Endothelial cell of umbilical vein (primary cell): ENCODE data around the gene NPS.

ENCODE experiments used
- EZH2 ChIP-seq: IDR thresholded peaks from 2 replicates; pipeline ENCODE4 v1.6.1; 2012; ENCODE audit warnings: borderline replicate concordance, low read depth, mild to moderate bottlenecking, moderate library complexity, low read length, inconsistent platforms; ENCODE audit not compliant: severe bottlenecking
- POLR2A ChIP-seq: IDR thresholded peaks from 2 replicates; pipeline ENCODE4 v1.6.1; 2012; ENCODE audit warnings: low read depth, mild to moderate bottlenecking, control low read depth, low read length
- POLR2AphosphoS5 ChIP-seq: IDR thresholded peaks from 2 replicates; pipeline ENCODE4 v1.6.1; 2012; ENCODE audit warnings: low read depth, mild to moderate bottlenecking, control low read depth, low read length, moderate library complexity; ENCODE audit not compliant: insufficient read depth
- TF ChIP-seq, protein P1 (sequence below), 2 donors: IDR thresholded peaks; 1 replicate in 1 of 2; 2 replicates in 1 of 2; pipeline ENCODE4 v1.5.1; 2011; ENCODE audit warnings: low read length in 2 of 2, mild to moderate bottlenecking in 2 of 2, moderate library complexity in 2 of 2, control low read depth in 1 of 2, inconsistent platforms in 1 of 2, low read depth in 1 of 2; ENCODE audit not compliant: insufficient read depth in 1 of 2; ENCODE audit errors: extremely low read depth in 1 of 2

DNA sequence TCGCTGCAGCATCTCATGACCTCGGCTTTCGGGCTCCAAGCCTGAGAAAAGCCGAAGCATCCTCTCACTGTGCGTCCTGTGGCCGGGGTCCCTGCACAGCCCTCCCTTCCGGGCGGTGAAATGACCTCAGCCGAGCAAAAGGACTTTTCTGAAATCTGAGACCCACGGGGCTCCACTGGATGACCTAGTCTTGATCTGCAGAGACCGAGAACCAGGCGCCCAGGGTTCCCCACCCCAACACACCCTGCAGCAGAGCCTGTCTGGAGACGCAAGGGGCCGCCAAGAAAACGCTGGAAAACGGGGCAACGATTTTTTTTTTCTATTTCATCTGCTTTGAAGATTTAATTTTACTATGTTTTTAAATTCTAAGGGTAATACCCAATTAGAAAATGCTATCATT, 31.7 kb downstream of the NPS start:
- TF ChIP-seq POLR2A (no peak), POLR2AphosphoS5 (no peak), EZH2 (no peak)
- TF ChIP-seq, protein P1, sequence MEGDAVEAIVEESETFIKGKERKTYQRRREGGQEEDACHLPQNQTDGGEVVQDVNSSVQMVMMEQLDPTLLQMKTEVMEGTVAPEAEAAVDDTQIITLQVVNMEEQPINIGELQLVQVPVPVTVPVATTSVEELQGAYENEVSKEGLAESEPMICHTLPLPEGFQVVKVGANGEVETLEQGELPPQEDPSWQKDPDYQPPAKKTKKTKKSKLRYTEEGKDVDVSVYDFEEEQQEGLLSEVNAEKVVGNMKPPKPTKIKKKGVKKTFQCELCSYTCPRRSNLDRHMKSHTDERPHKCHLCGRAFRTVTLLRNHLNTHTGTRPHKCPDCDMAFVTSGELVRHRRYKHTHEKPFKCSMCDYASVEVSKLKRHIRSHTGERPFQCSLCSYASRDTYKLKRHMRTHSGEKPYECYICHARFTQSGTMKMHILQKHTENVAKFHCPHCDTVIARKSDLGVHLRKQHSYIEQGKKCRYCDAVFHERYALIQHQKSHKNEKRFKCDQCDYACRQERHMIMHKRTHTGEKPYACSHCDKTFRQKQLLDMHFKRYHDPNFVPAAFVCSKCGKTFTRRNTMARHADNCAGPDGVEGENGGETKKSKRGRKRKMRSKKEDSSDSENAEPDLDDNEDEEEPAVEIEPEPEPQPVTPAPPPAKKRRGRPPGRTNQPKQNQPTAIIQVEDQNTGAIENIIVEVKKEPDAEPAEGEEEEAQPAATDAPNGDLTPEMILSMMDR (IDR thresholded peaks at IDR 0.05; ENCODE audit: extremely low read depth in 1 of 2, insufficient read depth in 1 of 2, low read depth in 1 of 2, low read length in 2 of 2), result no peak
